GM18873 (cell line): ENCODE measurements around the gene DZIP1.
A peak's percentile ranks its signal among the peaks of the same experiment; 100 is the strongest.

Experiments
- ATAC-seq: cut with Tn5 transposase; IDR thresholded peaks from one replicate; pipeline ENCODE4 v1.9.1; 2021; ENCODE audit warnings: mild to moderate bottlenecking, moderate library complexity, moderate number of reproducible peaks; ENCODE audit not compliant: unreplicated experiment, low FRiP score

DZIP1 gene

GRCh38 chr13:95647321-95647720 is 2.8 kb upstream of the DZIP1 start:
- no peak for ATAC-seq

GRCh38 chr13:95643936-95644598 is 439 bp downstream of the DZIP1 start:
- ATAC-seq, result peak; percentile 26

GRCh38 chr13:95643571-95643935 is 953 bp downstream of the DZIP1 start:
- ATAC-seq, result no peak

- ATAC-seq, result no peak
Observed at GRCh38 chr13:95642999-95643398, 1.5 kb downstream of the DZIP1 start.

- ATAC-seq, result no peak
Observed at GRCh38 chr13:95642028-95642621, 2.4 kb downstream of the DZIP1 start.

- no peak for ATAC-seq
Observed at GRCh38 chr13:95641291-95642027, 3.0 kb downstream of the DZIP1 start.

- no peak for ATAC-seq
Observed at GRCh38 chr13:95636853-95637252, 7.7 kb downstream of the DZIP1 start.

GRCh38 chr13:95630593-95630992 is 13.9 kb downstream of the DZIP1 start:
- no peak for ATAC-seq

- no peak for ATAC-seq
Observed at GRCh38 chr13:95629071-95629470, 15.4 kb downstream of the DZIP1 start.

- no peak for ATAC-seq
Observed at GRCh38 chr13:95628488-95628887, 16.0 kb downstream of the DZIP1 start.

- ATAC-seq, result no peak
Observed at GRCh38 chr13:95627590-95627989, 16.9 kb downstream of the DZIP1 start.

- no peak for ATAC-seq
Observed at GRCh38 chr13:95626768-95627167, 17.7 kb downstream of the DZIP1 start.

- ATAC-seq, result no peak
Observed at GRCh38 chr13:95624020-95624419, 20.5 kb downstream of the DZIP1 start.

GRCh38 chr13:95623141-95623540 is 21.4 kb downstream of the DZIP1 start:
- ATAC-seq, result no peak

GRCh38 chr13:95620825-95621498 is 23.5 kb downstream of the DZIP1 start:
- ATAC-seq, result no peak

GRCh38 chr13:95620030-95620824 is 24.3 kb downstream of the DZIP1 start:
- ATAC-seq, result no peak

- ATAC-seq, result no peak
Observed at GRCh38 chr13:95615539-95615938, 29.0 kb downstream of the DZIP1 start.

- ATAC-seq, result no peak
Observed at GRCh38 chr13:95614641-95615245, 29.8 kb downstream of the DZIP1 start.

- ATAC-seq, result no peak
Observed at GRCh38 chr13:95608640-95609323, 35.7 kb downstream of the DZIP1 start.
